Transverse colon (tissue), 4 donors: ENCODE measurements around the gene RALGAPA2.

Experiments used
- CTCF ChIP-seq, 5 experiments: fragments of 200-600 bp in 3 of 5; fragments of 450-650 bp in 2 of 5; sonication (generic) in 3 of 5; IDR thresholded peaks; 1 replicate in 2 of 5; 2 replicates in 3 of 5; pipeline ENCODE4 v1.5.1; 2016 to 2017; ENCODE audit warnings: antibody characterized with exemption in 5 of 5, inconsistent platforms in 3 of 5, mild to moderate bottlenecking in 2 of 5, moderate library complexity in 1 of 5
- EP300 ChIP-seq: sonication (generic); formaldehyde crosslinking; IDR thresholded peaks from one replicate; pipeline ENCODE4 v1.6.1; 2017; ENCODE audit warnings: antibody characterized with exemption, low read depth
- POLR2A ChIP-seq: fragments of 450-650 bp; IDR thresholded peaks from one replicate; pipeline ENCODE4 v1.6.1; 2016; ENCODE audit warnings: antibody characterized with exemption, mild to moderate bottlenecking, moderate library complexity
- POLR2AphosphoS5 ChIP-seq, 3 donors: sonication (generic); formaldehyde crosslinking; IDR thresholded peaks; one replicate each; pipeline ENCODE4 v1.6.1; 2016; ENCODE audit warnings: antibody characterized with exemption in 3 of 3

GRCh38 chr20:20369250-20370093 lies 343.0 kb downstream of the RALGAPA2 start:
- no peak for TF ChIP-seq POLR2AphosphoS5 (IDR thresholded peaks at IDR 0.05)
- TF ChIP-seq CTCF (IDR thresholded peaks at IDR 0.05), result no peak
- no peak for TF ChIP-seq EP300
- no peak for TF ChIP-seq POLR2A
